Left ventricle myocardium inferior (tissue), 1 donor: ENCODE measurements around the gene ADAMTS3. TPM values are rescaled to one million over a fixed set of nuclear protein-coding genes. Genes with fewer than 3 reads are reported as not detected.

Source experiments
- DNase-seq: peaks from one replicate; pipeline ENCODE4 v3.0.0-alpha.2; 2020
- H3K27ac ChIP-seq: fragments of 200-600 bp; replicated peaks from 2 replicates; pipeline ENCODE4 v1.8.0; 2021
- H3K27me3 ChIP-seq: fragments of 200-600 bp; 2 replicates; pipeline ENCODE4 v1.8.0; 2021; ENCODE audit warnings: low read depth
- H3K36me3 ChIP-seq: fragments of 200-600 bp; 2 replicates; pipeline ENCODE4 v1.8.0; 2021
- H3K4me1 ChIP-seq: fragments of 200-600 bp; 2 replicates; pipeline ENCODE4 v1.8.0; 2021
- H3K4me3 ChIP-seq: fragments of 200-600 bp; 2 replicates; pipeline ENCODE4 v1.8.0; 2021; ENCODE audit warnings: mild to moderate bottlenecking, moderate library complexity
- H3K9me3 ChIP-seq: fragments of 200-600 bp; replicated peaks from 2 replicates; pipeline ENCODE4 v1.8.0; 2021
- intact Hi-C: fragments of 100-400 bp; cut with micrococcal nuclease; formaldehyde crosslinking; loops from one replicate; pipeline ENCODE4 v1.11.0; 2022
- total RNA-seq: library from RNA; stranded (reverse); fragmentation: NEBNext Ultra II Directional; extraction: Animal tissue kit (Norgen Biotek cat#: 25700); gene quantifications from one replicate; pipeline ENCODE4 v1.2.1, GENCODE V29; 2021
- TF ChIP-seq, protein P1 (sequence below): fragments of 200-600 bp; IDR thresholded peaks from 2 replicates; pipeline ENCODE4 v1.8.0; 2021; ENCODE audit warnings: antibody characterized with exemption, mild to moderate bottlenecking, borderline replicate concordance
- donor health status: DM: no; HTN: yes; CAD: no; lungs with severe emphysema.

ADAMTS3 gene
- total RNA-seq, 1 donor from 2014 or later: 0.60 TPM

DNA sequence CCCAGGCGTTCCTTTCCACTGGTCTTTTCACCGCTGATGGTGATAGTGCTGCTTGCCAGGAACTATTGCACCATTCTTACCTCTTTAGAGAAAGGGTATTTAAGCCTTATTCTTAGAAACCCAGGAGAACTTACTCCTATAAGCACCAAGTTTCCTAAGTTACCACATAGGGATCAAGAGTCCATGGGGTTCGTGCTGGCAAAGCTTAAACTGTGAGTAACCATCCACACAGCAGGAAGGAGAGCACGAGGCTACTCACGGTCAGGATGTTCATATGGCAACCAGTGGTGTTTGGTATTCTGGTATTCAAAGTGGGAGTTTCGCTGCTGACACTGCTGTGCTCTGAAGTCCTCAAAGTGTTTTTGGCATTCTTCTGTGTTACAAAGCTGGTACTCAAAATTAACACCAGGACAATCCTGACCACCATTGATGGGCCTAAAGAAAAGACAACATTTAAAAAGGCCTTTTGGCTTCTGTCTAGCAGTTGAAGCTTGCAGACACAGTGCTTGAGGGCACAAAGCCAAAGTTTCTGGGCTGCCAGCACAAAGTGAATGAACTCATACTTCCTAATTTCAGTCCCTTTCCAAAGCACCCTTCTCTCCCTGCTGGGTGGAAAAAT lies 256.9 kb downstream of the ADAMTS3 start:
- H3K36me3 ChIP-seq: no peaks in the 10 kb centered on the region
- TF ChIP-seq, protein P1, sequence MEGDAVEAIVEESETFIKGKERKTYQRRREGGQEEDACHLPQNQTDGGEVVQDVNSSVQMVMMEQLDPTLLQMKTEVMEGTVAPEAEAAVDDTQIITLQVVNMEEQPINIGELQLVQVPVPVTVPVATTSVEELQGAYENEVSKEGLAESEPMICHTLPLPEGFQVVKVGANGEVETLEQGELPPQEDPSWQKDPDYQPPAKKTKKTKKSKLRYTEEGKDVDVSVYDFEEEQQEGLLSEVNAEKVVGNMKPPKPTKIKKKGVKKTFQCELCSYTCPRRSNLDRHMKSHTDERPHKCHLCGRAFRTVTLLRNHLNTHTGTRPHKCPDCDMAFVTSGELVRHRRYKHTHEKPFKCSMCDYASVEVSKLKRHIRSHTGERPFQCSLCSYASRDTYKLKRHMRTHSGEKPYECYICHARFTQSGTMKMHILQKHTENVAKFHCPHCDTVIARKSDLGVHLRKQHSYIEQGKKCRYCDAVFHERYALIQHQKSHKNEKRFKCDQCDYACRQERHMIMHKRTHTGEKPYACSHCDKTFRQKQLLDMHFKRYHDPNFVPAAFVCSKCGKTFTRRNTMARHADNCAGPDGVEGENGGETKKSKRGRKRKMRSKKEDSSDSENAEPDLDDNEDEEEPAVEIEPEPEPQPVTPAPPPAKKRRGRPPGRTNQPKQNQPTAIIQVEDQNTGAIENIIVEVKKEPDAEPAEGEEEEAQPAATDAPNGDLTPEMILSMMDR: no peak
- peaks cover 36% of the 10 kb centered on the region for H3K4me1 ChIP-seq
- H3K9me3 ChIP-seq: no peaks in the 10 kb centered on the region
- no peak overlapping the region for H3K4me3 ChIP-seq
- intact Hi-C loops: loop anchor here (5.0 kb wide), 1 partner anchor 155 kb away; no protein-coding TSS in a partner anchor
- no peaks in the 10 kb centered on the region for H3K27me3 ChIP-seq
- DNase-seq: peak; percentile 79
- H3K27ac ChIP-seq: peak overlapping the region; percentile 75

DNA sequence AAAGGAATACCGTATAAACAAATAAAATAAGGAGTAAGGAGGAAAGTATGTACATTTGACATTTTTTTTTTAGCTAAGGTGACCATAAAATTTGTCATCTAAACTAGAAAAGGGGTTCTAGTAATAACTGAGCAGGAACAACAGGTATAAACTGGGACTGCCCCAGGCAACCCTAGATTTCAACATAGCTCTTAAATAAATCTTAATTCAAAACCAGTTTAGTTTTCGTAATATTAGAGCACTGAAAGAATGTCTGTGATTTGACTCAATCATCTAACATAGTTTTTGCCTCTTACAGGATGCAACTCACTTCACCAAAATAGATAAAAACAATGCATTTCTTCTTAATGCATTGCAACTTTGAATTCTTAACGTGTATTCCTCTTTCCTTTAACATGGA lies 257.7 kb downstream of the ADAMTS3 start:
- peaks cover 36% of the 10 kb centered on the region for H3K4me1 ChIP-seq
- H3K4me3 ChIP-seq: no peak overlapping the region
- intact Hi-C loops: loop anchor here (5.0 kb wide), 1 partner anchor 156 kb away; no protein-coding TSS in a partner anchor
- peak overlapping the region; percentile 75 for H3K27ac ChIP-seq
- DNase-seq: no peak
- H3K27me3 ChIP-seq: no peaks in the 10 kb centered on the region
- H3K9me3 ChIP-seq: no peaks in the 10 kb centered on the region
- no peaks in the 10 kb centered on the region for H3K36me3 ChIP-seq
- TF ChIP-seq, protein P1: no peak

DNA sequence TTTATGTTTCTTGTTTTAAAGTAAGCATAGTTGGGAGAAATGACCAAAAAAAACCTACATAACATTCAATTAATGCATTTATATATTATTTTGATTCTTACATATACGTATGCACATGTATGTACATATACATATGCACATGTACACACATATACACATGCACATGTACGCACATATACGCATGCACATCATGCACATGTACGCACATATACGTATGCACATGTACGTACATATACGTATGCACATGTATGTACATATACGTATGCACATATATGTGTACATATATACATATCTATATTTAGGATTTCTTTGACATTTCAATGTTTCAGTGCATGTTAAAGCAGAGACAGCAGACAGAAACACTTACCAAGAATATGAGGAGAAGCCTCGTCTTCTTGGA lies 263.4 kb downstream of the ADAMTS3 start:
- Histone ChIP-seq H3K4me1 (no peaks in the 10 kb centered on the region), H3K36me3 (no peaks in the 10 kb centered on the region), H3K4me3 (no peak overlapping the region), H3K27me3 (no peaks in the 10 kb centered on the region), H3K9me3 (no peaks in the 10 kb centered on the region), H3K27ac (no peak overlapping the region)
- intact Hi-C loops: no loop called here
- TF ChIP-seq, protein P1: no peak
- DNase-seq: no peak

DNA sequence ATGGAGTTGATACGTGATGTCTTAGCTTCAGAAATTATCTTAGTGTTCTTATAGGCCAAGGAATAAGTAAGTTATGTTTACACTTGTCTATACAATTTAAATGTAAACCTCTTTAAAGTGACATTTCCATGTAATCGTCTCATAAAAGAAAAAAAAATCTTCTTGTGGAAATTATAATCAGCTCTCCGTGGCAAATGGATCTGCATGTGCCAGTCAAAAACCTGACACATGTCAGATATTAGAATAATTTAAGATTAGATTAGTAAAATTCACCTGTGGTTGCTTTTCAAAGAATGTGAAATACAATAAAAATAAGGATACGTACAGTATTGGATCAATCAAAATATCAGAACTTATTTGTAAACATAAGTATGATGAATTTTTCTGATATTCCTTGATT lies 263.9 kb downstream of the ADAMTS3 start:
- intact Hi-C loops: no loop called here
- Histone ChIP-seq H3K36me3 (no peaks in the 10 kb centered on the region), H3K4me3 (no peak overlapping the region), H3K27ac (no peak overlapping the region), H3K27me3 (no peaks in the 10 kb centered on the region), H3K9me3 (no peaks in the 10 kb centered on the region), H3K4me1 (no peaks in the 10 kb centered on the region)
- TF ChIP-seq, protein P1: no peak
- DNase-seq: no peak

DNA sequence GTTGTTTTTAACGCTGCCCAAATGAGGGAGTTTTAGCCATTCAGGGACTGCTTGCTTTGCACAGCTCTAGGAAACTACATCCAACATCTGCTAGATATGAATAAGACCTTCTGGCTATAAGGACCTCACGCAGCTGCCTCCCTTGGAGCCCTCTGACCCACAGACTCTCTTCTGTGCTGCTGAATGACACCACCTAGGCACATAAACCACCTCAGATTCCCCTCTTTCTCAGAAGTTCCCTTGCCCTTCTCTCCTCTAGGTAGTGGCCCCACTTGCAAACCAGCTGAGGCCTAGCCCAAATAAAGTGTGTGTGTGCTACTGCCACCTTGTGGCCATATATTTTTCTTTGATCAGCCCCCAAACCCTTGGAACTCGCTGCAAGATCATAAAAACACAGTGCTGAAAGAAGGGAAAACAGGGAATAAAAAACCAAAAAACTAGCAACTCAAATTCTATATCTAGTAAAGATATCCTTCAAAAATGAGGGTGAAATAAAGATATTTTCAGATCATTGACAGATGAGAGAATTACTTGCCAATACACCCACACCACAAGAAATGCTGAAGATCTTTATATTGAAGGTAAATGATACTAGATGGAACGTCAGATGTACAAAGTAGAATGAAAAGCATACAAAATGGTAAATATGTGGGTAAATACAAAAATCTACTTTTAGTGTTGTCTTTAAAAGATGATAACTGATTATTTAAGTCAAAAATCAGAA lies 265.9 kb downstream of the ADAMTS3 start:
- Histone ChIP-seq H3K4me1 (no peaks in the 10 kb centered on the region), H3K9me3 (no peaks in the 10 kb centered on the region), H3K27ac (no peak overlapping the region), H3K4me3 (no peak overlapping the region), H3K36me3 (no peaks in the 10 kb centered on the region), H3K27me3 (no peaks in the 10 kb centered on the region)
- intact Hi-C loops: no loop called here
- TF ChIP-seq, protein P1: peak; percentile 76
- DNase-seq: no peak
